Activated CD4-positive, alpha-beta T cell treated with anti-CD3 and anti-CD28 coated beads, Interleukin-2, Interleukin-4, amounts not matched to agents 100 ng/mL and 50 ng/mL, durations not matched to agents 16 hours and 8 hours (primary cell): ENCODE measurements around the gene PLA2G2C.
A peak's percentile ranks its signal among the peaks of the same experiment; 100 is the strongest.

ENCODE experiments used
- DNase-seq: peaks from one replicate; pipeline ENCODE4 v3.0.0-alpha.2; 2020; ENCODE audit warnings: low spot score

The PLA2G2C gene

GRCh38 chr1:20152599-20152930 lies 33.8 kb downstream of the PLA2G2C start:
- no peak for DNase-seq

GRCh38 chr1:20151906-20152598 lies 34.3 kb downstream of the PLA2G2C start:
- DNase-seq, result peak; percentile 86

- no peak for DNase-seq
These were observed 35.3 kb downstream of the PLA2G2C start for GRCh38 chr1:20150969-20151368.

GRCh38 chr1:20150326-20150705 lies 36.0 kb downstream of the PLA2G2C start:
- DNase-seq, result no peak

GRCh38 chr1:20149601-20150325 lies 36.6 kb downstream of the PLA2G2C start:
- no peak for DNase-seq

GRCh38 chr1:20148571-20149500 lies 37.5 kb downstream of the PLA2G2C start:
- no peak for DNase-seq

- no peak for DNase-seq
These were observed 38.3 kb downstream of the PLA2G2C start for GRCh38 chr1:20147846-20148570.

GRCh38 chr1:20143734-20144565 lies 42.4 kb downstream of the PLA2G2C start:
- no peak for DNase-seq

- no peak for DNase-seq
These were observed 43.0 kb downstream of the PLA2G2C start for GRCh38 chr1:20143318-20143717.

GRCh38 chr1:20142001-20142710 lies 44.2 kb downstream of the PLA2G2C start:
- DNase-seq, result no peak

GRCh38 chr1:20141466-20141865 lies 44.9 kb downstream of the PLA2G2C start:
- DNase-seq, result no peak

- DNase-seq, result no peak
These were observed 45.3 kb downstream of the PLA2G2C start for GRCh38 chr1:20141001-20141400.

GRCh38 chr1:20139776-20140612 lies 46.3 kb downstream of the PLA2G2C start:
- no peak for DNase-seq

GRCh38 chr1:20138961-20139550 lies 47.3 kb downstream of the PLA2G2C start, which contains the start of gene PLA2G2F:
Gene PLA2G2F, plus strand, starts transcription at chr1:20139323. Its CDS starts 105 bp downstream, at chr1:20139428.
- DNase-seq, result no peak

- no peak for DNase-seq
These were observed 48.0 kb downstream of the PLA2G2C start for GRCh38 chr1:20138346-20138745.

GRCh38 chr1:20137604-20138003 lies 48.7 kb downstream of the PLA2G2C start:
- no peak for DNase-seq

GRCh38 chr1:20137055-20137454 lies 49.3 kb downstream of the PLA2G2C start:
- no peak for DNase-seq

- DNase-seq, result no peak
These were observed 50.1 kb downstream of the PLA2G2C start for GRCh38 chr1:20136249-20136648.

GRCh38 chr1:20134995-20135394 lies 51.3 kb downstream of the PLA2G2C start:
- DNase-seq, result no peak
